Smooth muscle cell (in vitro differentiated cells): ENCODE data around the gene UBR3. TPM values are rescaled to one million over a fixed set of nuclear protein-coding genes. Genes with fewer than 3 reads are reported as not detected.

Experiments
- DNase-seq: peaks from one replicate; lab custom pipeline; 2025; ENCODE audit not compliant: unreplicated experiment; lab: John Stamatoyannopoulos, UW
- H2AFZ ChIP-seq: fragments of 200-600 bp; sonication (generic); 2 replicates; pipeline ENCODE4 v1.6.0; 2016; ENCODE audit warnings: antibody characterized with exemption, low read depth, mild to moderate bottlenecking
- H3F3A ChIP-seq: fragments of 200-600 bp; sonication (generic); 2 replicates; pipeline ENCODE4 v1.6.0; 2017; ENCODE audit warnings: antibody characterized with exemption, low read depth
- H3K27ac ChIP-seq: fragments of 200-600 bp; sonication (generic); 2 replicates; pipeline ENCODE4 v1.5.1; 2016; ENCODE audit warnings: low read depth, mild to moderate bottlenecking
- H3K27me3 ChIP-seq: fragments of 200-600 bp; sonication (generic); 2 replicates; pipeline ENCODE4 v1.6.1; 2016; ENCODE audit warnings: low read depth, mild to moderate bottlenecking
- H3K36me3 ChIP-seq: fragments of 200-600 bp; sonication (generic); 2 replicates; pipeline ENCODE4 v1.5.1; 2016; ENCODE audit warnings: low read depth
- H3K4me1 ChIP-seq: fragments of 200-600 bp; sonication (generic); 2 replicates; pipeline ENCODE4 v1.5.1; 2016; ENCODE audit warnings: low read depth
- H3K4me2 ChIP-seq: fragments of 200-600 bp; sonication (generic); 2 replicates; pipeline ENCODE4 v1.6.0; 2016; ENCODE audit warnings: mild to moderate bottlenecking
- H3K4me3 ChIP-seq: fragments of 200-600 bp; sonication (generic); 2 replicates; pipeline ENCODE4 v1.5.1; 2016; ENCODE audit warnings: mild to moderate bottlenecking
- H3K79me2 ChIP-seq: fragments of 200-600 bp; sonication (generic); 2 replicates; pipeline ENCODE4 v1.6.0; 2016; ENCODE audit warnings: low read depth, mild to moderate bottlenecking
- H3K9ac ChIP-seq: fragments of 200-600 bp; sonication (generic); 2 replicates; pipeline ENCODE4 v1.6.0; 2016; ENCODE audit warnings: low read depth
- H3K9me3 ChIP-seq: fragments of 200-600 bp; sonication (generic); replicated peaks from 2 replicates; pipeline ENCODE4 v1.5.1; 2016; ENCODE audit warnings: low read depth
- H4K20me1 ChIP-seq: fragments of 200-600 bp; sonication (generic); 2 replicates; pipeline ENCODE4 v1.6.0; 2016; ENCODE audit warnings: low read depth
- CTCF ChIP-seq: fragments of 200-600 bp; sonication (generic); IDR thresholded peaks from 2 replicates; pipeline ENCODE4 v1.5.1; 2017; ENCODE audit warnings: borderline replicate concordance, mild to moderate bottlenecking, antibody characterized with exemption; ENCODE audit not compliant: insufficient read depth, poor library complexity, severe bottlenecking
- WGBS: methylation state at CpG from one replicate; pipeline ENCODE4 v1.1.7; 2016; ENCODE audit warnings: low lambda C conversion rate; 5-methylcytosine and 5-hydroxymethylcytosine counted together
- polyA plus RNA-seq: library from polyadenylated mRNA; unstranded; fragments of >200 nt; fragmentation: Nextera tagmentation; extraction: Ambion mirVana; gene quantifications from 2 replicates; pipeline ENCODE4 v1.2.1, GENCODE V29; 2016
- total RNA-seq: library from RNA; depleted of rRNA; stranded (reverse); fragments of >200 nt; gene quantifications from 2 replicates; pipeline ENCODE4 v1.2.3, GENCODE V29; 2014

The UBR3 gene
- total and polyA plus RNA-seq, 2 experiments from 2014 or later = 7.0 to 35.1 TPM

GRCh38 chr2:169877398-169877797 is 50.1 kb downstream of the UBR3 start:
- TF ChIP-seq CTCF = peak; percentile 19
- H3K27me3 ChIP-seq = no peaks in the 10 kb centered on the region
- H3K4me2 ChIP-seq = no peak overlapping the region
- no peak overlapping the region for H3K27ac ChIP-seq
- no peaks in the 10 kb centered on the region for H3K9me3 ChIP-seq
- no peak overlapping the region for H2AFZ ChIP-seq
- H3K4me1 ChIP-seq = no peaks in the 10 kb centered on the region
- no peaks in the 10 kb centered on the region for H4K20me1 ChIP-seq
- H3K4me3 ChIP-seq = no peak overlapping the region
- no peaks in the 10 kb centered on the region for H3K36me3 ChIP-seq
- no peaks in the 10 kb centered on the region for H3F3A ChIP-seq
- H3K79me2 ChIP-seq = peaks cover 9% of the 10 kb centered on the region
- H3K9ac ChIP-seq = no peak overlapping the region
- DNase-seq = no peak

GRCh38 chr2:169887120-169887519 is 59.9 kb downstream of the UBR3 start:
- Histone ChIP-seq H3K4me3 (no peak overlapping the region), H3K4me1 (no peaks in the 10 kb centered on the region), H3K36me3 (no peaks in the 10 kb centered on the region), H3F3A (peaks cover 5% of the 10 kb centered on the region), H3K27ac (no peak overlapping the region), H3K9ac (no peak overlapping the region), H4K20me1 (peaks cover 31% of the 10 kb centered on the region), H2AFZ (no peak overlapping the region), H3K27me3 (no peaks in the 10 kb centered on the region), H3K79me2 (peaks cover 3% of the 10 kb centered on the region), H3K9me3 (no peaks in the 10 kb centered on the region), H3K4me2 (no peak overlapping the region)
- no peak for DNase-seq
- 91% methylated on average over 1 of the region's 1 CpG for WGBS
- TF ChIP-seq CTCF = no peak

GRCh38 chr2:169891593-169892298 is 64.5 kb downstream of the UBR3 start:
- no peaks in the 10 kb centered on the region for H3K9me3 ChIP-seq
- H4K20me1 ChIP-seq = peaks cover 38% of the 10 kb centered on the region
- H2AFZ ChIP-seq = no peak overlapping the region
- peak overlapping the region; percentile 12 for H3K27ac ChIP-seq
- no peak overlapping the region for H3K4me3 ChIP-seq
- H3K9ac ChIP-seq = no peak overlapping the region
- WGBS = 15% methylated on average over 3 of the region's 3 CpGs
- H3F3A ChIP-seq = peaks cover 6% of the 10 kb centered on the region
- H3K4me2 ChIP-seq = peak overlapping the region; percentile 20
- no peak for TF ChIP-seq CTCF
- no peaks in the 10 kb centered on the region for H3K36me3 ChIP-seq
- peaks cover under 1% of the 10 kb centered on the region for H3K79me2 ChIP-seq
- DNase-seq = no peak
- peaks cover 5% of the 10 kb centered on the region for H3K4me1 ChIP-seq
- no peaks in the 10 kb centered on the region for H3K27me3 ChIP-seq

DNA sequence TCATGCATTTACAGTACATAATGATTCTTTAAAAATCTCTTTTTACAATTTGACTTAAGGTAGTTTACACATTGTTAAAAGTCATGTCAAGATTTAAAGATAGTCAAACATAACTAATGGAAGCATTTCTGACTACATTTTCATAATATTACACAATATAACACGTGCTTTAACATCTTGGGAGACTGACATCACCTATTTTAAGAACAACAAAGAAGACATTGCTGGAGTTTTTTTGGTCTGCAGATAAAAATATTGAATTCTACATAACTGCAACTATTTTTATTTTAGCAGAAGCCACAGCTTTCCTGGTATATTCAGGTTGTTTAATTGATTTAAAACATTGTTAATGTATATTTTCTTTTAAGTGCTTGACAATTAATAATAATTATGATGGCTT is 65.7 kb downstream of the UBR3 start:
- no peak overlapping the region for H3K4me3 ChIP-seq
- peaks cover 5% of the 10 kb centered on the region for H3K4me1 ChIP-seq
- peaks cover 38% of the 10 kb centered on the region for H4K20me1 ChIP-seq
- H3K36me3 ChIP-seq = no peaks in the 10 kb centered on the region
- H3K9ac ChIP-seq = no peak overlapping the region
- H3K27ac ChIP-seq = no peak overlapping the region
- no peaks in the 10 kb centered on the region for H3K9me3 ChIP-seq
- no peak overlapping the region for H3K4me2 ChIP-seq
- peaks cover 6% of the 10 kb centered on the region for H3F3A ChIP-seq
- peaks cover 4% of the 10 kb centered on the region for H3K79me2 ChIP-seq
- DNase-seq = no peak
- WGBS = 80% methylated on average over 1 of the region's 1 CpG
- TF ChIP-seq CTCF = no peak
- no peaks in the 10 kb centered on the region for H3K27me3 ChIP-seq
- no peak overlapping the region for H2AFZ ChIP-seq
